ENCODE measurements around the gene SSX2IP. TPM values are rescaled to one million over a fixed set of nuclear protein-coding genes. Genes with fewer than 3 reads are reported as not detected.
"Not testable (repeated sequence)": the region's sequence is repeated elsewhere in the genome, so short reads cannot be mapped to it uniquely, and the experiment has no call there.

SSX2IP gene, protein sequence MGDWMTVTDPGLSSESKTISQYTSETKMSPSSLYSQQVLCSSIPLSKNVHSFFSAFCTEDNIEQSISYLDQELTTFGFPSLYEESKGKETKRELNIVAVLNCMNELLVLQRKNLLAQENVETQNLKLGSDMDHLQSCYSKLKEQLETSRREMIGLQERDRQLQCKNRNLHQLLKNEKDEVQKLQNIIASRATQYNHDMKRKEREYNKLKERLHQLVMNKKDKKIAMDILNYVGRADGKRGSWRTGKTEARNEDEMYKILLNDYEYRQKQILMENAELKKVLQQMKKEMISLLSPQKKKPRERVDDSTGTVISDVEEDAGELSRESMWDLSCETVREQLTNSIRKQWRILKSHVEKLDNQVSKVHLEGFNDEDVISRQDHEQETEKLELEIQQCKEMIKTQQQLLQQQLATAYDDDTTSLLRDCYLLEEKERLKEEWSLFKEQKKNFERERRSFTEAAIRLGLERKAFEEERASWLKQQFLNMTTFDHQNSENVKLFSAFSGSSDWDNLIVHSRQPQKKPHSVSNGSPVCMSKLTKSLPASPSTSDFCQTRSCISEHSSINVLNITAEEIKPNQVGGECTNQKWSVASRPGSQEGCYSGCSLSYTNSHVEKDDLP
- polyA plus RNA-seq (2012; ENCODE audit: insufficient read depth, insufficient read length), result 12.6 TPM

DNA sequence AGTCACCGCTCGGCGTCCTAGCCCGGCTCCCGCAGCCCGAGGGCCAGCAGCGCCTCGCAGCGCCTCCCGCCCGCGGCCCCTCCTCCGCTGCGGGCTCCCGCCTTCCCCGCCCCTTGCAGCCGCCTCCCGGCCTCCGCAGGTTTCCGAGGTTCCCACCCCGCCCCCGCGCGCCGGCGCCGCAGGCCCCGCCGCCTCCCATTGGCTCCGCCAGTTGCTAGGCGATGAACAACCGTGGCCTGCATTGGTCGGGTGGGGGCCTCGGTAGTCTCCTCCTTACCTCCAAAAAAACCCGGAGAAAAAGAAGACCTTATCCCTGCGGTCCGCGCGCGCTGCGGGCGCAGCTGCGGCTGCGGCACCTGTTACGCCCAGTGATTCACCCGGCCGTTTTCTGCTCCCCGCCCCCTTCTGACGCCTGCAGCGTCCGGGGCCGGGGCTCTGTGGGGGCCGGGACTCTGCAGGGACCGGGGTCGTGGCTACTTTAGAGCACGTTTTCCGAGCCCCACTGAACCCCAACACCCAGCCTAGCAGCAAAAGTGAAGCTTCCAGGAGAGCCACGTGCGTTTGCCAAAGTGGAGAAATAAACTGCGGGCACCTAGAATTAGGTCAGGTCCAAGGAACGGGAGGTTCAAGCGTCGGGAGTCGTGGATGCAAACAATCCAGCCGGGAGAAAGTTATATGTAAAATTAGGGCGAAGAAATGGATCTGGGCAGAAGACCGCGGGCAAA is at the start of gene SSX2IP:
Gene SSX2IP, minus strand, starts transcription at position 65 of the 725 bp plus-strand sequence. CDS start 19,242 bp downstream, outside the sequence.
- peak within 1 kb of the TSS; percentile 68 for H3K4me3 ChIP-seq (ENCODE audit: low read length)
- peak; percentile 96 for DNase-seq (ENCODE audit: low read depth, low spot score)

DNA sequence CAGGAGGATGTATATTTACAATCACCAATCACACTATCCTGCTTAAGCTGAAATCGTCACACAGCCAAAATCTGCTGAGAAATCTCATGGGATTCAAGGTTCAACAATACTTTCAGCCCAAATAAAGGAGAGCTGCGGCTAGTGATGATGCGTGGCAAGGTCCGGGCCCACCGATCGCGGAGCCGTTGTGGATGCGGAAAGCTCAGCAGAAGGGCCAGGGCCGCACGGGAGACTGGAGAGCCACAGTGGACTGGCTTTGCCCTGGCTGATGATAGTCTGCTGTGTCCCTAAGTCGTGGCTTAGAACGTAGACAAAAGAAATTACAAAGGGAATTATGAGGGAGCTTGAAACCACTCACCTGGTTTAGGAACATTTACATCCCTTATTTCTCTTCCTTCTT is 48.0 kb upstream of the SSX2IP start:
- H3K4me3 ChIP-seq (ENCODE audit: low read length), result no peak overlapping the region
- no peak for DNase-seq (ENCODE audit: low read depth, low spot score)

DNA sequence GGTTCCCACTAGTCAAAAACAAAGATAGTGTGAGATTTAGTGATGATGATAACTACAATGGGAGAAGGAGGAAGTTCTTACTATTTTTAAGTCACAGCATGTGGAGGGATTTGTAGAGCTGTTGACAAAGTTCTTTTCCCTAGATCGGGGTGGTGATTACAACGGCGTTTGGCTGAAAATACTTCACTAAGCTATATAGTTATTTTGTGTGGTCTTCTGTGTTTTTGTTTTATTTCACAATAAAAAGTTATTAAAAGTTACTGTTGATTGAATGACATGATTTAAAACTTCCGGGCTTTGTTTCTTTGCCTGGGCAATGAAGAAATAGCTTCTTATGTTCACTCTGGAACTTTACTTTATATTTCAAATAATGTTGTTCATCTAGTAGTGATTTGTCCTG is 47.3 kb upstream of the SSX2IP start:
- H3K4me3 ChIP-seq (ENCODE audit: low read length), result no peak overlapping the region
- no peak for DNase-seq (ENCODE audit: low read depth, low spot score)

DNA sequence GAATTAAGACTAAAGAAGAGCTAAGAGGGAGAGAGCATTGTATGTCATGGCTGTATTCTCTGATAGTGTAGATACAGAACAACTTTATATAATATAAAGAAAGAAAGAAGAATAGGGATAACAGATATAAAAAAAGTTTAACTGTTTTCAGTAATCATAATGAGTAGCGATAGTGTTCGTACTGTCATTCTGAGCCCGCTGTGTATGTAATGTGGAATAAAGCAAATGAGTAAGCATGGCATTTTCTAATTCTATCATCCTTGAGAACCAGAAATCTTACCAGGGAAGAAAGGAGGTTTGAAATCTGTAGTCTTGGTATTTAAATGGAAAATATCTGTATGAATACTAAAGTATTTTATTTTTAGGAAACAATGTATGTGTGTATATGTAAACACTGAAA is 46.7 kb upstream of the SSX2IP start:
- DNase-seq (ENCODE audit: low read depth, low spot score), result no peak

DNA sequence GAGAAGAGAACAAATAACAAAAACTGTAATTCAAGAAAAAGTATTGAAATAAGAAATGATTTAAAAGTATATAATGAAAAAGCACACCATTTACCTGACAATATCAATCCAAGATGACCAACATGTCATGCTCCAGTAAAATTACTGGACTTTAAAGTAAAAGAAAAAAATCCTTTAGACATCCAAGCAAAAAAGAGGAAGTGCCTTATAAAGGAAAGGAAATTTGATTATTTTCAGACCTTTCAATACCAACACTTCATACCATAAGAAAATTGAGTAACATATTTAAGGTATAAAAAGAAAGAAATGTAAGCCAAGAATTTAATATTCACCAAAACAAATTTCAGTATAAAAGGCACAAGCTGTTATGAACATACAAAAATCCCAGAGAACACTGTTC is 46.2 kb upstream of the SSX2IP start:
- H3K4me3 ChIP-seq (ENCODE audit: low read length), result no peak overlapping the region
- no peak for DNase-seq (ENCODE audit: low read depth, low spot score)

More for the DNA sequence above, 46.7 kb upstream of the SSX2IP start:
- H3K4me3 ChIP-seq (ENCODE audit: low read length), result no peak overlapping the region

DNA sequence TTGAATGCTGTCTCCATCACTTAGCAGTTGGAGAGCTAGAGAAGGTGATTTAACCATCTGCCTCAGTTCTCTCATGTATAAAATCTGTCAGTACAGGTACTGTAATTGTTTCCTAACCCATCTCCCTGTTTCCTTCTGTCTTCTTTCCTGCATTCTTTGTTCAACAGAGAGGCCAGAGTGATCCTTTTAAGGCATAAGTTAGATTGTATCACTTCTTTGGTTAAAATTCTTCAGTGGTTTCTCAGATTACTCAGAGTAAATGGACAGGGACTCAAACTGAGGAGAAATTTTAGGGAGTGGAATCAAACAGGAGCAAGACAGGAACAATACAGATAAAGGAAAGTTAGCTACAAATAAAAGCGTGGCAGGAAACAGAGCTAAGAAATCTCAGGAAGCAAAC is 45.2 kb upstream of the SSX2IP start:
- H3K4me3 ChIP-seq (ENCODE audit: low read length), result no peak overlapping the region
- no peak for DNase-seq (ENCODE audit: low read depth, low spot score)

DNA sequence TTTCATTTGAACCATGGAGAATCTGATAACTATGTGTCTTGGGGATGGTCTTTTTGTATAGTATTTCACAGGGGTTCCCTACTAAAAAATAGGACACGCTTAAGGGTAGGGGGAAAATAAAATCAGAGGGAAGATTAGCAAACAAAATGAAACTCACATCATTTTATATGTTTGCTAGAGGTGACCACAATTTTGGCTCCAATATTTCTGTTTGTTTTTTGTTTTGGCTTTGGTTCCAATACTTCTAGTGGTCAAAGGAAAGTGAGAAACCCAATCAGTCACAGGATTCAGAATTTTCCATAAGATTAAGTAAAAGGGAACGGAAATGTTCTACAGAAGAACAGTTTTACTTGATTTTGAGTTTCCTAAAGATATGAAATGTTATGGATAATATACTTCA is 42.3 kb upstream of the SSX2IP start:
- no peak for DNase-seq (ENCODE audit: low read depth, low spot score)
- H3K4me3 ChIP-seq (ENCODE audit: low read length), result no peak overlapping the region

DNA sequence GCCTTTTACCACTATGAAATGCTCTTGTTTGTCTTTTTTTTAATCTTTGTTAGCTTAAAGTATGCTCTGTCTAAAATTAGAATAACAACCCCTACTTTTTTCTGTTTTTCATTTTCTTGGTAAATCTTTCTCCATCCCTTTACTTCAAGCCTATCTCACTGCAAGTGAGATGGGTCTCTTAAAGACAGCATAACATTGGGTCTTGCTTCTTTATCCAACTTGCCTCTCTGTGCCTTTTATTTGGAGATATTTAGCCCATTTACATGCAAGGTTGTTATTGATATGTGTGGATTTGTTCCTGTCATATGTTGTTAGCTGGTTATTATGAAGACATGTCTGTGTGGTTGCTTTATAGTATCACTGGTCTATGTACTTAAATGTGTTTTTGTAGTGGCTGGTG is 41.3 kb upstream of the SSX2IP start:
- H3K4me3 ChIP-seq (ENCODE audit: low read length), result no peak overlapping the region
- no peak for DNase-seq (ENCODE audit: low read depth, low spot score)

DNA sequence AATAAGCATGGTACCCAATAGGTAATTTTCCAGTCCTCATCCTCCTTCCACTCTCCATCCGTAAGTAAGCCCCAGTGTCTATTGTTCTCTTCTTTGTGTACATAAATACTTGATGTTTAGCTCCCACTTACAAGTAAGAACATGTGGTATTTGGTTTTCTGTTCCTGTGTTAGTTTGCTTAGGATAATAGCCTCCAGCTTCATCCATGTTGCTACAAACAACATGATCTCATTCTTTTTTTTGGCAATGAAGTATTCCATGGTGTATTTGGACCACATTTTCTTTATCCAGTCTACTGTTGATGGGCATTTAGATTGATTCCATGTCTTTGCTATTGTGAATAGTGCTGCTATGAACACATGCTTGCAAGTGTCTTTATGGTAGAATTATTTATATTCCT is 37.5 kb upstream of the SSX2IP start:
- not testable (repeated sequence) for H3K4me3 ChIP-seq (ENCODE audit: low read length); DNase-seq (ENCODE audit: low read depth, low spot score)

DNA sequence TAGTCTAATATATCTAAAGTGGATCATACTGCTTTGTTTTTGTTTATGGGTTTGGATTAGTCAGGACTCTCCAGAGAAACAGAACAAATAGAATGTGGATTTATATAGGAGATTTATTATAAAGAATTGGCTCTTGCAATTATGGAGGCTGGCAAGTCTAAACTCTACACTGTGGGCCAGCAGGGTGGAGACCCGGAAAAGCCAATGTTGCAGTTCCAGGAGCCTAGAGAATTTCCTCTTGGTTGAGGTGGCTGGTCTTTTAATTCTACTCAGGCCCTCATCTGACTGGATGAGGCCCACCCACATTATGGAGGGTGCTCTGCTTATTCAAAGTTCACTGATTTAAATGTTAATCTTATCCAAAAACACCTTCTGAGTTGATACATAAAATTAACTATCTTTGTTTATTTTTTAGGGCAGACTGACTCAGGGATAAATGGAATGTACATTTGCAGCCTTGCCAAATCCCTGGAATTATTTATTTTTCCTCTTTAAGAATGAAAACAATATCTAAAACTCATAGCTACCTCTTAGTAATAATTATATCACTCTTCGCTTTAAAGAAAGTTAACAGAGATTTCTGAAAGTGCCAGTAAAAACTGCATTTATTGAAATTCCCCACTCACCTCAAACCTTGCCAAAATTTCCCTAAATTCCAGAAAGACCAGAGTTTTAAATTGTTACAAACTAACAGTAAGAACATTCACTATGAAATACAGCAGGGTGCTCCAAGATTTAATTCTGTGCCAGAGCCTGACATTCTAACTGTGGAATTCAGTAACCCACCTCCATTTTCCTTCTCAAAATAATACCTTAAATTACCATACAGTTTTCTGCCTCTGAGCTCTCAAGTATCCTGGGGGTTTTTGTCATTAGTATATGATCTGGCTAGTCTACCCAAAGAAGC is 36.6 kb upstream of the SSX2IP start:
- H3K4me3 ChIP-seq (ENCODE audit: low read length), result no peak overlapping the region
- DNase-seq (ENCODE audit: low read depth, low spot score), result no peak

DNA sequence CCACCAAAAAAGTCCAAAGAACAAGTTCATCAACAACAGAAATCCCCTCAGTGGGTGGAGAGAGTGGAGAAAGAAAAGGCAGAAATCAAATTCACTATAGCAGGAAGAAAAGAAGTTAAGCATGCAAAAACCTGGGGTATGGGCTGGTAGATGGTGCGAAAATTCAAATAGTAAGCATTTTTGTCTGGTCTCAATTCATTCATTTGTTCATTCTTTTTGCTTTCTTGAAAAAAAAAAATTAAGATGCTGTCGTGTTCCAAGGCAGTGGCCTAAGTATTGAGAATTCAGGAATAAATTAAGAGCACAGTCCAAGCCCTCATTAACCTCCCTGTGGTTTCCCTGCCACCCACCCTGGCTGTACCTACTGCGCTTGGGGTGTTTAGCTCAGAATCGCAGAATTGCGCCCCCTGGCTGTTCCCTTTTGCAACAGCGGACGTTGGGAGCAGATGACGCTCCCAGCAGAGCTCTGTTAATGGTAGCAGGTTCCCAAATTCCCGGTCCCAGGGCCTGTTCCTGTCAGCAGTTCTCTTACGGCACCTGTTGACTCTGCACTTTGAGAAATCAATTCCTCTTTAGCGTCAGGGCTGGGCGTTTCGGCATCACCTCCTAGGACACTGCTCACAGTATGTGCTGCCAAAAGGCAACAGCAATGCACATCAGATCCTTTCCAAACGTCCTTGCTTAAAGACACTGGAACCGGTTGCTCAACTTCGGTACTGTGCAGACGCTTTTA is 34.0 kb upstream of the SSX2IP start:
- no peak overlapping the region for H3K4me3 ChIP-seq (ENCODE audit: low read length)
- DNase-seq (ENCODE audit: low read depth, low spot score), result peak; percentile 41

DNA sequence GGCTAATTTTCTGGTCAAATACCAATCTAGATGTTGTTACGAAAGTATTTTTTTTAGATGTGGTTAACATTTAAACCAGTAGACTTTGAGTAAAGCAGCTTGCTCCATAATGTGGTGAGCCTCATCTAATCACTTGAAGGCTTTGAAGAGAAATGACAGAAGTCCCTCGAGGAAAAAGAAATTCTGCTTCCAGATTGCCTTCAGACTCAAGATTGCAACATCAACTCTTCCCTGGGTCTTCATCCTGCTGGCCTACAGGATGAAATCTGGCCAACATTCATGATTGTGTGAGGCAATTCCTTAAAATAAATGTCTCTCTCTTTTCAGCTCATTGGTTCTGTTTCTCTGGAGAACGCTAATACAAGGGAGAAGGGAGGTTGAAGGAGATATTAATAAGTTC is 32.5 kb upstream of the SSX2IP start:
- H3K4me3 ChIP-seq (ENCODE audit: low read length), result no peak overlapping the region
- no peak for DNase-seq (ENCODE audit: low read depth, low spot score)

DNA sequence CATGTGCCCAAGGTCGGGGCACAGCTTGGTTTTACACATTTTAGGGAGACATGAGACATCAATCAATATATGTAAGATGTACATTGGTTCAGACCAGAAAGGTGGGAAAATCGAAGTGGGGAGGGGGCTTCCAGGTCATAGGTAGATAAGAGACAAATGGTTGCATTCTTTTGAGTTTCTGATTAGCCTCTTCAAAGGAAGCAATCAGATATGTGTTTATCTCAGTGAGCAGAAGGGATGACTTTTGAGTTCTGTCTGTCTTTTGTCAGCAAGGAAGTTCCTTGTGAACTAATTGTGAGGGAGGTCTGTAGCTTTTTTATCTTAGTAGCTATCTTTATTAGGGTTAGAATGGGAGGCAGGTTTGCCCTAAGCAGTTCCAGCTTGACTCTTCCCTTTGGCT is 31.6 kb upstream of the SSX2IP start:
- not testable (repeated sequence) for DNase-seq (ENCODE audit: low read depth, low spot score); H3K4me3 ChIP-seq (ENCODE audit: low read length)

DNA sequence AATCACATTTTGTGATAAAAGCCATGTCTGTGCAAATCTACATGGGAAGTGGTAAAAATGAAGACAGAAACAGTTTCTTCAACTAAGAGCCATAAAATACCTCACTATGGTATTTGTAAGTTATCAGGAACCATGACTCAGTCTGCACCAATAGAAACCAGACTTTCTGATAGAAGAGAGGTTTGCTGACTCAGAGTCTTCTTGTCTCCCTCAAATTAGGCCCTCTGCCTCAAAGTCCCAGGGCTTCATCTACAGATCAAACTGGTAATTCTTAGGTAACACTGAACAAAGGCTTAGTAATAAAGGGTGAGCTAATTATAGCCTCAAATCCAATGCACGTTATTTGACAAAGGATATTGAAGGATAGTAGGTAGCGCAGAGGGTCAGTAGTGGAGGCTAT is 30.9 kb upstream of the SSX2IP start:
- no peak overlapping the region for H3K4me3 ChIP-seq (ENCODE audit: low read length)
- no peak for DNase-seq (ENCODE audit: low read depth, low spot score)

DNA sequence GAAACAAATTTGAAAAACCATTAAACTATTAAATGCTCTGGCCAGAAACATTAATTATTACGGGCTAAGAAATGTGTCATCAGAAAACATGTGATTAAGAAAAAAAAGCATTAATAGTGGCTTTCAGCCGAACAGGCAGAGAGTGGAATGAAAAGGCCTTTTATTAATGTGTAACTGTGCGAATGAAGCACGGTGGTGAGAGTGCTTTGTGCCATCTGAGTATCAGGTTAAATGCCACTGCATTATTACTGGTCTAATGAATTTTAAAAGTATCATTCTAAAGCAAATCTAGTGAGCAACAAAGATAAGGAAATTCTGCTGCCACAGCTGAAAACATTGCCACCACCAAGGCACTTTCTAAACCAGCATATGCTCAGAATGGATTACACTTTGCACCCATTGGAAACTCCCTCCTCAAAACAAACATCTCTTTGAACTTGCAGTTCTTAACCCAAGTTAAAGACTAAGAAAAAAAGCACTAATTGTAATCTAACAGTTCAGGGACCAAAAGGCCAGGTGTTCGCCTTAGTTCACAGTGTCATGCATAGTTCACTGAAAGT is 30.0 kb upstream of the SSX2IP start:
- DNase-seq (ENCODE audit: low read depth, low spot score), result no peak
- H3K4me3 ChIP-seq (ENCODE audit: low read length), result no peak overlapping the region

DNA sequence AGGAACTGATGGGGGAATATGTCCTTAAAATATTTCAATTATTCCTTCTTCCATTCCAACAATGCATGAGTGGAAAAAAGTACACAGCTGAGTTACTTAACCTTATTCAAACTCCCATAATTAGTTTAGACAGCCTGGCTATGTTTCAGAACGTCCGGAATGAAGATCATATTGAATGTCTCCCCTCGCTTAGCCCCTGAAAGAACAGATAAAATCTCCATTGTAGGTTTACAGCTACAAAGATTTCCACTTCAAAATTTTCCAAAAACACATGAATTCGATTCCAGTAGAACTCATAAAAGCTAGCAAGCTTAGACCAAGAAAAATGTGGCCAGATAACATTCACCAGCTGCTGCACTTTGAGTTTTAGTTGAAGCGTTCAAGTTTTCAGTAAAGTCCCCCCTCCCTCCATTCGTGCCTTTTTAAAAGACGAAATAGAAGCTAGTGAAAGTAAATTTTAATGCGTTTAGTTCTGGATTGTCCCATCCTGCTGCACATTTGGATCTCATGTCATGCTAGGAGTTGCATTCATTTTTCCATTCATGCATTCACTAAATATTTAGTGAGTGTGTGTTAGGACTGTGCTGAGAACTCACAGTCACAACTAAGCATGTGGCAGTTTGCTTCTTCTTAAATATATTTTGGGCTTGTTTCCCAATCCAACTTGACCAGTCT is 29.4 kb upstream of the SSX2IP start:
- no peak for DNase-seq (ENCODE audit: low read depth, low spot score)
- no peak overlapping the region for H3K4me3 ChIP-seq (ENCODE audit: low read length)

DNA sequence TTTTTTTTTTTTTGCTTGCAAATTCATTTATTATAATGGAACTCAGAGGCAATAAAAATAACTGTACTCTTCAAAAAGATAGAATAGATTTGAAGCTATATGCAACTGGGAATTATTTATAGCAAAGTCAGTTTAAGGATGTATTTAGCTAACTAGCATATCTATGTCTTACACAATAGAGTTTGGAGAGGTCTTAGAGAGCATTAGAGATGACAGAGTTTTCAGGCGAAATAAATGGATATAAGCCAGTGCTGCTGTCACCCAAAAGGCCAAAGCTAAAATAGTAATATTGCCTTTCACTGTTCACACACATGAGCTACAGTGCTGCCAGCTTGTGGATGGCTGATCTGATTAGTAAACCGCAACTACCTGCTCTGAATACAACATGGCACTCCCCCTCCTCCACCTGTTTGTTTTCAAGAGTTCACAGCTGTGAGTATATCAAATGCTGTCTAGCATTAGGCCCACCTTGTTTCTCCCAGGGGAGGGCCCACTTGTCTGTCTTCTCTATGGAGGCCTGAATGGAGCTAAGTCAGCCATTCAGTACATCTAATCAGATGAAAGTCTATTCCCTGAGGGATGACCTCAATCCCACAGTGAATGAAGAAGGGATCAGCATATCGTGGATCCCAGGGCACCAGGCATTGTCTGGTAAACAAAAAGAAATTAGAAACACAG is 25.2 kb upstream of the SSX2IP start:
- H3K4me3 ChIP-seq (ENCODE audit: low read length), result no peak overlapping the region
- peak; percentile 64 for DNase-seq (ENCODE audit: low read depth, low spot score)

Measured in Jurkat, Clone E6-1 (cell line).